Endothelial cell of umbilical vein (primary cell): Measurements from ENCODE around the gene NUSAP1. TPM values are rescaled to one million over a fixed set of nuclear protein-coding genes. Genes with fewer than 3 reads are reported as not detected.

ENCODE experiments used
- BruUV-seq: library from RNA; stranded (reverse); fragments of 400-500 nt; replicated peaks from 2 replicates; lab custom pipeline; 2021; lab: Mats Ljungman, UMichigan
- CTCF ChIA-PET: fragments of 300-600, 350-600 bp; sonication (Branson Sonifier 250); formaldehyde crosslinking; loops from one replicate; lab custom pipeline; 2021; ENCODE audit warnings: antibody characterized with exemption, inconsistent platforms; lab: Charles Lee
- POLR2A ChIA-PET: fragments of 300-600, 350-600 bp; sonication (Branson Sonifier 250); formaldehyde crosslinking; loops from one replicate; lab custom pipeline; 2021; ENCODE audit warnings: antibody characterized with exemption, inconsistent platforms; lab: Charles Lee
- DNase-seq: peaks from one replicate; pipeline ENCODE4 v3.0.0-alpha.2; 2011; ENCODE audit warnings: low read depth, low spot score
- FAIRE-seq: peaks from 2 replicates; lab custom pipeline; 2011; peaks lifted over from hg19 to GRCh38; lab: Jason Lieb, UNC
- H2AFZ ChIP-seq: 2 replicates; pipeline ENCODE4 v1.6.0; 2012; ENCODE audit warnings: low read depth, low read length, control low read depth, inconsistent platforms
- H3K27ac ChIP-seq: 2 replicates; pipeline ENCODE4 v1.5.1; 2011; ENCODE audit warnings: low read depth, mild to moderate bottlenecking, control low read depth, low read length, moderate library complexity; ENCODE audit not compliant: insufficient read depth
- H3K27me3 ChIP-seq, 2 experiments: 2 replicates each; pipeline versions ENCODE4 v1.6.0 to v1.6.1; 2011; ENCODE audit warnings: low read length in 2 of 2, mixed read lengths in 1 of 2; ENCODE audit not compliant: control insufficient read depth in 2 of 2, insufficient read depth in 2 of 2
- H3K36me3 ChIP-seq, 2 experiments: 2 replicates in 1 of 2; 3 replicates in 1 of 2; pipeline ENCODE4 v1.5.1; 2011; ENCODE audit warnings: low read length in 2 of 2, mild to moderate bottlenecking in 1 of 2, moderate library complexity in 1 of 2; ENCODE audit not compliant: control insufficient read depth in 2 of 2, insufficient read depth in 2 of 2; ENCODE audit errors: extremely low read depth in 1 of 2
- H3K4me1 ChIP-seq: 3 replicates; pipeline ENCODE4 v1.5.1; 2011; ENCODE audit warnings: mild to moderate bottlenecking, low read length; ENCODE audit not compliant: control insufficient read depth, insufficient read depth; ENCODE audit errors: extremely low read depth
- H3K4me2 ChIP-seq: 2 replicates; pipeline ENCODE4 v1.6.1; 2011; ENCODE audit warnings: low read length, control low read depth, mixed read lengths; ENCODE audit not compliant: insufficient read depth
- H3K4me3 ChIP-seq, 3 experiments: fragments of 200-600 bp in 1 of 3; sonication (generic), shearing (Covaris generic) in 1 of 3; replicated peaks in 1 of 3; 2 replicates each; pipeline ENCODE4 v1.5.1; 2011 to 2016; ENCODE audit warnings: control low read depth in 3 of 3, low read length in 3 of 3, mild to moderate bottlenecking in 2 of 3, inconsistent platforms in 1 of 3, low read depth in 1 of 3, moderate library complexity in 1 of 3; ENCODE audit not compliant: insufficient read depth in 1 of 3
- H3K79me2 ChIP-seq: 2 replicates; pipeline ENCODE4 v1.6.0; 2012; ENCODE audit warnings: low read length, inconsistent platforms; ENCODE audit not compliant: control insufficient read depth, insufficient read depth
- H3K9ac ChIP-seq: replicated peaks from 2 replicates; pipeline ENCODE3; 2011; ENCODE audit warnings: low read length, control low read depth; ENCODE audit not compliant: insufficient read depth; ENCODE audit errors: extremely low read depth
- H3K9me1 ChIP-seq: replicated peaks from 3 replicates; pipeline ENCODE4 v1.6.0; 2011; ENCODE audit warnings: mild to moderate bottlenecking, low read length; ENCODE audit not compliant: control insufficient read depth, insufficient read depth; ENCODE audit errors: extremely low read depth
- H3K9me3 ChIP-seq: replicated peaks from 2 replicates; pipeline ENCODE4 v1.5.1; 2012; ENCODE audit warnings: low read length, inconsistent platforms; ENCODE audit not compliant: control insufficient read depth, insufficient read depth
- H4K20me1 ChIP-seq: replicated peaks from 2 replicates; pipeline ENCODE3; 2011; ENCODE audit warnings: mild to moderate bottlenecking, low read length; ENCODE audit not compliant: control insufficient read depth, insufficient read depth; ENCODE audit errors: extremely low read depth
- CTCF ChIP-seq, 2 donors: IDR thresholded peaks; 1 replicate in 1 of 2; 2 replicates in 1 of 2; pipeline ENCODE4 v1.5.1; 2011; ENCODE audit warnings: low read length in 2 of 2, mild to moderate bottlenecking in 2 of 2, moderate library complexity in 2 of 2, control low read depth in 1 of 2, inconsistent platforms in 1 of 2, low read depth in 1 of 2; ENCODE audit not compliant: insufficient read depth in 1 of 2; ENCODE audit errors: extremely low read depth in 1 of 2
- EZH2 ChIP-seq: IDR thresholded peaks from 2 replicates; pipeline ENCODE4 v1.6.1; 2012; ENCODE audit warnings: borderline replicate concordance, low read depth, mild to moderate bottlenecking, moderate library complexity, low read length, inconsistent platforms; ENCODE audit not compliant: severe bottlenecking
- FOS ChIP-seq: IDR thresholded peaks from 2 replicates; pipeline ENCODE4 v1.6.1; 2011; ENCODE audit warnings: mild to moderate bottlenecking, low read length, moderate library complexity, borderline replicate concordance; ENCODE audit not compliant: insufficient read depth
- GATA2 ChIP-seq: IDR thresholded peaks from 2 replicates; pipeline ENCODE4 v1.7.0; 2011; ENCODE audit warnings: low read depth, mild to moderate bottlenecking, moderate library complexity, mixed read lengths, low read length; ENCODE audit not compliant: insufficient read length, insufficient read depth
- JUN ChIP-seq: IDR thresholded peaks from 2 replicates; pipeline ENCODE4 v1.6.1; 2011; ENCODE audit warnings: borderline replicate concordance, low read depth; ENCODE audit not compliant: insufficient read length, insufficient read depth
- MAX ChIP-seq: IDR thresholded peaks from 2 replicates; pipeline ENCODE4 v1.6.1; 2011; ENCODE audit not compliant: insufficient read depth, insufficient read length
- MYC ChIP-seq: IDR thresholded peaks from one replicate; pipeline ENCODE4 v1.6.1; 2011; ENCODE audit warnings: mild to moderate bottlenecking, low read depth, low read length
- POLR2A ChIP-seq: IDR thresholded peaks from 2 replicates; pipeline ENCODE4 v1.6.1; 2012; ENCODE audit warnings: low read depth, mild to moderate bottlenecking, control low read depth, low read length
- POLR2AphosphoS5 ChIP-seq: IDR thresholded peaks from 2 replicates; pipeline ENCODE4 v1.6.1; 2012; ENCODE audit warnings: low read depth, mild to moderate bottlenecking, control low read depth, low read length, moderate library complexity; ENCODE audit not compliant: insufficient read depth
- dilution Hi-C: fragments of 300-500 bp; cut with MboI; formaldehyde crosslinking; loops from one replicate; pipeline ENCODE4 v1.15.0; 2019; ENCODE audit warnings: low sequenced_read_pairs; ENCODE audit not compliant: extremely low pct_ligation_motif_present
- intact Hi-C: fragments of 100-400 bp; cut with micrococcal nuclease; formaldehyde crosslinking; loops from one replicate; pipeline ENCODE4 v1.10.0; 2022
- polyA plus RNA-seq, 4 experiments: library from polyadenylated mRNA; depleted of rRNA in 3 of 4; stranded (reverse) in 3 of 4; unstranded in 1 of 4; fragments of >200 nt; gene quantifications; 2 replicates each; pipeline versions ENCODE4 v1.2.1 to v1.2.3, GENCODE V29; 2011 to 2012; ENCODE audit warnings: missing spikeins in 1 of 4
- total RNA-seq: library from RNA; stranded (reverse); gene quantifications from 2 replicates; pipeline ENCODE4 v1.2.3, GENCODE V29; 2021

The NUSAP1 gene
- total and polyA plus RNA-seq, 2 donors (not counting 3 experiments of a cell fraction or from before 2014, with no cell fraction given): 43.0 to 109 TPM

DNA sequence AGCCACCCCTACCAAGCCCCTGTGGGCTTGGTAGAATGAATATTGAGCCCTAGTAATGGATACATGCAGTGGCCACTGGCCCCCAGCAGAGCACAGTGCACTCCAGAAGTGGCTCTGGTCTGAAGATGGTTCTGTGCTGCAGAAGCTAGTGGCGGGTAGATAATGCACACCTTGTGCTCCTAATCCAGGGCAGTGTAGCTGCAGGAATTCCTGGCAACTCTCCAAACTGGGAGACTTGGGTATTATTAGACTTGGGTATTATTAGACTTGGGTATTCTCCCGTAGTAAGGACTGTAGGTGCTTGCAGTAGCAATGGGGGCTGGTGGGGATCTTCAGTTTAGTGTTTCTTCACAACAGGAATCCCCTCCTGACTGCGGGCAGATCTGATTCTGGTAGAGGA lies 34.7 kb downstream of the NUSAP1 start:
- ChIA-PET CTCF (interaction anchor here (0.9 kb wide), 1 partner anchor 437 kb away, joined by 4 read pairs; no protein-coding TSS in a partner anchor), POLR2A (no interaction called here)
- no peaks in the 10 kb centered on the region for H4K20me1 ChIP-seq
- H2AFZ ChIP-seq: no peak overlapping the region
- no peaks in the 10 kb centered on the region for H3K4me1 ChIP-seq
- no peak for DNase-seq
- intact Hi-C loops (no loop called here), dilution Hi-C loops (no loop called here)
- H3K9me1 ChIP-seq: no peaks in the 10 kb centered on the region
- H3K4me2 ChIP-seq: no peak overlapping the region
- no TSS peak for BruUV-seq
- TF ChIP-seq MYC (no peak), EZH2 (no peak), POLR2AphosphoS5 (no peak), GATA2 (no peak)
- H3K36me3 ChIP-seq: peaks cover 7 to 23% of the 10 kb centered on the region in 2 experiments
- H3K4me3 ChIP-seq: no peak overlapping the region
- H3K9ac ChIP-seq: no peak overlapping the region
- no peak overlapping the region for H3K27ac ChIP-seq
- H3K79me2 ChIP-seq: no peaks in the 10 kb centered on the region
- H3K9me3 ChIP-seq: no peaks in the 10 kb centered on the region
- no peaks in the 10 kb centered on the region for H3K27me3 ChIP-seq
- FAIRE-seq: no peak

DNA sequence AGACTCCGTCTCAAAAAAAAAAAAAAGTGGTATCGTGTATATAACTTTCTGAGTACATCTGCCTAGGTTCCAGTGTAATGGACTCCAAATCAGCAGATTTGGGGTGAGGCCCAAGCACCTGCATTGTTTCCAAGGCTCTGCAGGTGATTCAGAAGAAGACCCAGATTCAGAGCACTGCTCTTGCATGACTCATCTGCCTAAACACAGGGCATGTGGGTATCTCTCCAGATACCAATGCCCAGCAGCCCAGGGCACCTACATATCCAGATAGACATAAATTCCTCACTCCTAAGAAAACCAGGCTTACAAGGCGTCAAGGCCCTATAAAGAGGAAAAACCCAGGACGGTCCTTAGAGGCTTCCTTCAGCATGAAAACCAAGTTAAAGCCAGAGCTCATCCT lies 45.3 kb downstream of the NUSAP1 start:
- dilution Hi-C loops: no loop called here

More for the DNA sequence above, 45.3 kb downstream of the NUSAP1 start:
- DNase-seq (no peak), FAIRE-seq (no peak)
- CTCF ChIA-PET: no interaction called here
- TF ChIP-seq POLR2AphosphoS5 (no peak), MAX (no peak), JUN (no peak), POLR2A (no peak), CTCF (IDR thresholded peaks at IDR 0.05; ENCODE audit: extremely low read depth in 1 of 2, insufficient read depth in 1 of 2, low read depth in 1 of 2, low read length in 2 of 2) (no peak), MYC (no peak), FOS (no peak), GATA2 (no peak), EZH2 (no peak)
- no peak overlapping the region for H3K27ac ChIP-seq
- H3K79me2 ChIP-seq: no peaks in the 10 kb centered on the region
- intact Hi-C loops: no loop called here
- H3K4me1 ChIP-seq: no peaks in the 10 kb centered on the region
- no TSS peak for BruUV-seq
- no peaks in the 10 kb centered on the region for H3K9me1 ChIP-seq
- no peak overlapping the region for H3K9ac ChIP-seq
- no peak overlapping the region for H3K4me3 ChIP-seq
- H2AFZ ChIP-seq: no peak overlapping the region
- no peak overlapping the region for H3K4me2 ChIP-seq
- H3K27me3 ChIP-seq: no peaks in the 10 kb centered on the region
- no peaks in the 10 kb centered on the region for H4K20me1 ChIP-seq
- H3K9me3 ChIP-seq: no peaks in the 10 kb centered on the region
- POLR2A ChIA-PET: no interaction called here
- H3K36me3 ChIP-seq: peaks cover 5 to 16% of the 10 kb centered on the region in 2 experiments
